Measurements from ENCODE around the gene PPID.
A peak's percentile ranks its signal among the peaks of the same experiment; 100 is the strongest.
"Not testable (repeated sequence)": the region's sequence is repeated elsewhere in the genome, so short reads cannot be mapped to it uniquely, and the experiment has no call there.

The PPID gene

GRCh38 chr4:158722917-158723793 lies at the start of gene PPID:
Gene PPID, minus strand, starts transcription at chr4:158723396. Its CDS starts 108 bp downstream, at chr4:158723288.
- no peaks in the 10 kb centered on the region for H3K9me3 Mint-ChIP-seq

GRCh38 chr4:158771776-158772175 lies 48.6 kb upstream of the PPID start:
- no peak overlapping the region for H3K27ac Mint-ChIP-seq
- H3K9me3 Mint-ChIP-seq, result no peaks in the 10 kb centered on the region
- no peaks in the 10 kb centered on the region for H3K36me3 Mint-ChIP-seq (ENCODE audit: low read depth)
- peaks cover 34% of the 10 kb centered on the region for H3K4me1 Mint-ChIP-seq (ENCODE audit: low read depth)
- H3K27me3 Mint-ChIP-seq, result no peaks in the 10 kb centered on the region
- H3K4me3 Mint-ChIP-seq, result no peak overlapping the region

More at GRCh38 chr4:158722917-158723793, at the start of gene PPID:
- peaks cover 45% of the 10 kb centered on the region for H3K36me3 Mint-ChIP-seq (ENCODE audit: low read depth)
- peaks cover 44% of the 10 kb centered on the region for H3K4me1 Mint-ChIP-seq (ENCODE audit: low read depth)
- peaks cover 18% of the 10 kb centered on the region for H3K27me3 Mint-ChIP-seq
- H3K4me3 Mint-ChIP-seq, result peak within 1 kb of the TSS; percentile 100
- H3K27ac Mint-ChIP-seq, result peak within 1 kb of the TSS; percentile 100

GRCh38 chr4:158770671-158771070 lies 47.5 kb upstream of the PPID start:
- Mint-ChIP-seq H3K36me3 (ENCODE audit: low read depth) (no peaks in the 10 kb centered on the region), H3K27ac (no peak overlapping the region), H3K4me3 (peak overlapping the region; percentile 98), H3K9me3 (no peaks in the 10 kb centered on the region), H3K4me1 (ENCODE audit: low read depth) (peaks cover 34% of the 10 kb centered on the region), H3K27me3 (no peaks in the 10 kb centered on the region)

GRCh38 chr4:158769175-158769921 lies 46.2 kb upstream of the PPID start:
- Mint-ChIP-seq H3K9me3 (no peaks in the 10 kb centered on the region), H3K36me3 (ENCODE audit: low read depth) (no peaks in the 10 kb centered on the region), H3K4me3 (peak overlapping the region; percentile 98), H3K4me1 (ENCODE audit: low read depth) (peaks cover 28% of the 10 kb centered on the region), H3K27ac (peak overlapping the region; percentile 92), H3K27me3 (no peaks in the 10 kb centered on the region)

- no peaks in the 10 kb centered on the region for H3K9me3 Mint-ChIP-seq
- no peaks in the 10 kb centered on the region for H3K27me3 Mint-ChIP-seq
- no peaks in the 10 kb centered on the region for H3K36me3 Mint-ChIP-seq (ENCODE audit: low read depth)
- H3K4me1 Mint-ChIP-seq (ENCODE audit: low read depth), result peaks cover 28% of the 10 kb centered on the region
- H3K27ac Mint-ChIP-seq, result peak within 1 kb of the TSS; percentile 92
- H3K4me3 Mint-ChIP-seq, result peak within 1 kb of the TSS; percentile 98
Observed at GRCh38 chr4:158768555-158769174, 45.5 kb upstream of the PPID start, which contains the start of gene FNIP2. Gene FNIP2, plus strand, starts transcription at chr4:158769026. Its CDS starts 187 bp downstream, at chr4:158769213.

- no peaks in the 10 kb centered on the region for H3K27me3 Mint-ChIP-seq
- H3K9me3 Mint-ChIP-seq, result no peaks in the 10 kb centered on the region
- peaks cover 28% of the 10 kb centered on the region for H3K4me1 Mint-ChIP-seq (ENCODE audit: low read depth)
- H3K27ac Mint-ChIP-seq, result peak overlapping the region; percentile 4
- no peaks in the 10 kb centered on the region for H3K36me3 Mint-ChIP-seq (ENCODE audit: low read depth)
- peak overlapping the region; percentile 81 for H3K4me3 Mint-ChIP-seq
Observed at GRCh38 chr4:158767451-158767850, 44.3 kb upstream of the PPID start.

- no peak overlapping the region for H3K4me3 Mint-ChIP-seq
- peaks cover 28% of the 10 kb centered on the region for H3K4me1 Mint-ChIP-seq (ENCODE audit: low read depth)
- H3K27me3 Mint-ChIP-seq, result peaks cover 5% of the 10 kb centered on the region
- peak overlapping the region; percentile 18 for H3K27ac Mint-ChIP-seq
- no peaks in the 10 kb centered on the region for H3K36me3 Mint-ChIP-seq (ENCODE audit: low read depth)
- no peaks in the 10 kb centered on the region for H3K9me3 Mint-ChIP-seq
Observed at GRCh38 chr4:158766434-158767044, 43.3 kb upstream of the PPID start.

GRCh38 chr4:158763462-158763861 lies 40.3 kb upstream of the PPID start:
- H3K36me3 Mint-ChIP-seq (ENCODE audit: low read depth), result no peaks in the 10 kb centered on the region
- no peak overlapping the region for H3K27ac Mint-ChIP-seq
- H3K27me3 Mint-ChIP-seq, result peaks cover 19% of the 10 kb centered on the region
- no peak overlapping the region for H3K4me3 Mint-ChIP-seq
- H3K4me1 Mint-ChIP-seq (ENCODE audit: low read depth), result peaks cover 10% of the 10 kb centered on the region
- no peaks in the 10 kb centered on the region for H3K9me3 Mint-ChIP-seq

- peaks cover 1% of the 10 kb centered on the region for H3K4me1 Mint-ChIP-seq (ENCODE audit: low read depth)
- H3K27me3 Mint-ChIP-seq, result peaks cover 26% of the 10 kb centered on the region
- no peaks in the 10 kb centered on the region for H3K9me3 Mint-ChIP-seq
- no peaks in the 10 kb centered on the region for H3K36me3 Mint-ChIP-seq (ENCODE audit: low read depth)
- no peak overlapping the region for H3K27ac Mint-ChIP-seq
- no peak overlapping the region for H3K4me3 Mint-ChIP-seq
Observed at GRCh38 chr4:158762553-158762952, 39.4 kb upstream of the PPID start.

- H3K27ac Mint-ChIP-seq, result no peak overlapping the region
- H3K4me3 Mint-ChIP-seq, result no peak overlapping the region
- H3K9me3 Mint-ChIP-seq, result no peaks in the 10 kb centered on the region
- no peaks in the 10 kb centered on the region for H3K4me1 Mint-ChIP-seq (ENCODE audit: low read depth)
- H3K36me3 Mint-ChIP-seq (ENCODE audit: low read depth), result no peaks in the 10 kb centered on the region
- peaks cover 34% of the 10 kb centered on the region for H3K27me3 Mint-ChIP-seq
Observed at GRCh38 chr4:158760866-158761265, 37.7 kb upstream of the PPID start.

GRCh38 chr4:158759539-158759938 lies 36.3 kb upstream of the PPID start:
- not testable (repeated sequence) for H3K36me3 Mint-ChIP-seq (ENCODE audit: low read depth); H3K4me3 Mint-ChIP-seq; H3K9me3 Mint-ChIP-seq; H3K27ac Mint-ChIP-seq; H3K4me1 Mint-ChIP-seq (ENCODE audit: low read depth)
- H3K27me3 Mint-ChIP-seq, result peaks cover 37% of the 10 kb centered on the region

- Mint-ChIP-seq H3K36me3 (ENCODE audit: low read depth) (no peaks in the 10 kb centered on the region), H3K27me3 (peaks cover 40% of the 10 kb centered on the region), H3K4me3 (no peak overlapping the region), H3K4me1 (ENCODE audit: low read depth) (no peaks in the 10 kb centered on the region), H3K27ac (no peak overlapping the region), H3K9me3 (no peaks in the 10 kb centered on the region)
Observed at GRCh38 chr4:158758703-158759102, 35.5 kb upstream of the PPID start.

GRCh38 chr4:158758142-158758541 lies 34.9 kb upstream of the PPID start:
- H3K9me3 Mint-ChIP-seq, result no peaks in the 10 kb centered on the region

GRCh38 chr4:158756588-158756987 lies 33.4 kb upstream of the PPID start:
- Mint-ChIP-seq H3K27ac (no peak overlapping the region), H3K27me3 (peaks cover 35% of the 10 kb centered on the region), H3K9me3 (no peaks in the 10 kb centered on the region), H3K4me3 (no peak overlapping the region), H3K4me1 (ENCODE audit: low read depth) (no peaks in the 10 kb centered on the region), H3K36me3 (ENCODE audit: low read depth) (no peaks in the 10 kb centered on the region)

More at GRCh38 chr4:158758142-158758541, 34.9 kb upstream of the PPID start:
- H3K27me3 Mint-ChIP-seq, result peaks cover 40% of the 10 kb centered on the region
- H3K36me3 Mint-ChIP-seq (ENCODE audit: low read depth), result no peaks in the 10 kb centered on the region
- H3K4me1 Mint-ChIP-seq (ENCODE audit: low read depth), result no peaks in the 10 kb centered on the region
- H3K4me3 Mint-ChIP-seq, result no peak overlapping the region
- no peak overlapping the region for H3K27ac Mint-ChIP-seq

All from stimulated activated naive CD8-positive, alpha-beta T cell treated with anti-CD3 and anti-CD28 coated beads, Interleukin-15, Interleukin-2, amounts not matched to agents 100 ng/mL and 50 ng/mL, for 24 hours (primary cell).